ENCODE data around the gene RHEX. TPM values are rescaled to one million over a fixed set of nuclear protein-coding genes. Genes with fewer than 3 reads are reported as not detected.

The RHEX gene
- polyA plus RNA-seq, 2 of the 4 experiments (the other 2 are of a cell fraction), result not detected

DNA sequence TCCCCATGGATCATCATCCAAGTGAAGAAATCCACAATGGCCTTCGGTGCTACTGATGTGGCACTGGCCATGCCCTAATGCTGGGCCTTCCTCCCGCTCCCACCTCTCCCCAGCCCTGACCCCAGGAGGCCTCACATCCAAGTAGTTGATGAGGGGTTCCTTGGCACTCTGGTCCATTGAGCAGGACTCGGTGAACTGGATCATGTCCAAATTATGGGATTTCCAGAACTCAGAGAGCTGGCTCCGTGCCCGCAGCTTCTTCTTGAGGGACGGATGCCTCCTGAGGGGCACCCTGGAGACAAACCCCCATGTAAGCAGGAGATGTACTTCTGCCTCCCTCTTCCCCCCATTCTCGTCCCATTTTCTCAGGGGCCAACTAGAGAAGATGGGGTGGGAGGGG lies 30.2 kb upstream of the RHEX start:
- no peak overlapping the region for H3K27ac ChIP-seq
- no peak for TF ChIP-seq JUNB (IDR thresholded peaks at IDR 0.05)
- TF ChIP-seq HOXB13 (CRISPR knock-in tag; IDR thresholded peaks at IDR 0.05; ENCODE audit: low read depth), result no peak
- TF ChIP-seq BCL3 (IDR thresholded peaks at IDR 0.05), result no peak
- TF ChIP-seq ZNF302 (CRISPR knock-in tag; IDR thresholded peaks at IDR 0.05), result no peak
- no peak for TF ChIP-seq RFX5 (IDR thresholded peaks at IDR 0.05)
- no peak for TF ChIP-seq HMGXB4 (CRISPR knock-in tag; IDR thresholded peaks at IDR 0.05; ENCODE audit: borderline replicate concordance)
- TF ChIP-seq EP300 (IDR thresholded peaks at IDR 0.05), result no peak
- TF ChIP-seq, protein P1, sequence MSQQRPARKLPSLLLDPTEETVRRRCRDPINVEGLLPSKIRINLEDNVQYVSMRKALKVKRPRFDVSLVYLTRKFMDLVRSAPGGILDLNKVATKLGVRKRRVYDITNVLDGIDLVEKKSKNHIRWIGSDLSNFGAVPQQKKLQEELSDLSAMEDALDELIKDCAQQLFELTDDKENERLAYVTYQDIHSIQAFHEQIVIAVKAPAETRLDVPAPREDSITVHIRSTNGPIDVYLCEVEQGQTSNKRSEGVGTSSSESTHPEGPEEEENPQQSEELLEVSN (IDR thresholded peaks at IDR 0.05; ENCODE audit: borderline replicate concordance, low read depth), result no peak
- no peak for TF ChIP-seq MYC (IDR thresholded peaks at IDR 0.05; ENCODE audit: borderline replicate concordance, low read length)
- TF ChIP-seq CEBPB (IDR thresholded peaks at IDR 0.05), result no peak
- no peak for FAIRE-seq
- WGBS (ENCODE audit: missing lambda C conversion rate), result 76% methylated on average over 7 of the region's 7 CpGs
- no peaks in the 10 kb centered on the region for H3K4me1 ChIP-seq
- no peak overlapping the region for H3K4me3 ChIP-seq
- ATAC-seq, result no peak
- ChIA-PET CTCF (interaction anchor here (0.6 to 3.7 kb wide), 6 partner anchors 9 to 101 kb away, joined by 3 to 26 read pairs (median 5); no protein-coding TSS in a partner anchor), POLR2A (no interaction called here)
- H3K4me2 ChIP-seq, result no peak overlapping the region
- peaks cover 3% of the 10 kb centered on the region; the same call in 1 of the 3 replicates for H3K9me3 ChIP-seq
- DNase-seq (ENCODE audit: low read depth in 1 of 2, low spot score in 1 of 2), result no peak

DNA sequence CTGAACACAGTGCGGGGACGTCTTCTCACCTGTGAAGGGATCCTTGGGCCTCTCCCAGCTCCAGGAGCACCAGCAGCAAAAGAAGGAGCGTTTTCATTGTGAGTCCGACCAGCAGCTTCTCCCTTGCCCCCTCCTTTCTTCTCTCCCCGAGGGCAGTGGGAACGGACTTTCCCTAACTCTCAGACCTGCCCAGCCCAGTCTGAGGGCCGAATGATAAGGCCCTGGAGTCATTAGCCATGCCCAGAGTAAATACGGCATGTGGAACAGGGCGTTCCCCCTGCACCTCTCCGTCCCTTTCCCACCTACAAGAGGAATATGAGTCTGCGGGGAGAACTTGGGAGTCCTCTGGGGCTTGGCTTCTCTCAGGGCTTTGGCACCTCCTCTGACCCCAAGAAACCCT lies 29.3 kb upstream of the RHEX start, which contains the start of gene CTSE:
Gene CTSE (minus strand): TSS at position 201 of the 400 bp plus-strand sequence. CDS start 104 bp downstream, at position 97.
- Histone ChIP-seq H3K9me3 (peaks cover 3% of the 10 kb centered on the region; the same call in 1 of the 3 replicates), H3K4me1 (no peaks in the 10 kb centered on the region), H3K4me2 (no peak within 1 kb of the TSS), H3K27ac (no peak within 1 kb of the TSS), H3K4me3 (no peak within 1 kb of the TSS)
- FAIRE-seq (no peak), ATAC-seq (no peak), DNase-seq (ENCODE audit: low read depth in 1 of 2, low spot score in 1 of 2) (no peak)
- WGBS (ENCODE audit: missing lambda C conversion rate), result 62% methylated on average over 11 of the region's 11 CpGs
- ChIA-PET POLR2A (no interaction called here), CTCF (interaction anchor here (1.2 to 3.7 kb wide), 5 partner anchors 8 to 74 kb away, joined by 3 to 26 read pairs (median 5); no protein-coding TSS in a partner anchor)
- no peak for TF ChIP-seq ZFP36 (IDR thresholded peaks at IDR 0.05; ENCODE audit: borderline replicate concordance, partially characterized antibody)
- TF ChIP-seq RNF2 (IDR thresholded peaks at IDR 0.05; ENCODE audit: borderline replicate concordance, low read depth), result no peak
- no peak for TF ChIP-seq EHMT2 (IDR thresholded peaks at IDR 0.05; ENCODE audit: low read depth)
- TF ChIP-seq ZC3H11A (IDR thresholded peaks at IDR 0.05), result no peak
- TF ChIP-seq RCOR1 (IDR thresholded peaks at IDR 0.05; ENCODE audit: low read depth, low read length), result no peak
- TF ChIP-seq ESRRA (IDR thresholded peaks at IDR 0.05; ENCODE audit: borderline replicate concordance, low read length), result no peak
- TF ChIP-seq, protein P2, sequence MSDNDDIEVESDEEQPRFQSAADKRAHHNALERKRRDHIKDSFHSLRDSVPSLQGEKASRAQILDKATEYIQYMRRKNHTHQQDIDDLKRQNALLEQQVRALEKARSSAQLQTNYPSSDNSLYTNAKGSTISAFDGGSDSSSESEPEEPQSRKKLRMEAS (IDR thresholded peaks at IDR 0.05), result no peak
- no peak for TF ChIP-seq EHF (CRISPR knock-in tag; IDR thresholded peaks at IDR 0.05)
- no peak for TF ChIP-seq EP300 (IDR thresholded peaks at IDR 0.05)
- TF ChIP-seq HOXB5 (CRISPR knock-in tag; IDR thresholded peaks at IDR 0.05), result no peak
- no peak for TF ChIP-seq CTCF (IDR thresholded peaks at IDR 0.05)
- TF ChIP-seq HOXA7 (CRISPR knock-in tag; IDR thresholded peaks at IDR 0.05), result no peak
- TF ChIP-seq REST (IDR thresholded peaks at IDR 0.05), result no peak
- TF ChIP-seq JUNB (IDR thresholded peaks at IDR 0.05), result no peak
- no peak for TF ChIP-seq FOSL2 (IDR thresholded peaks at IDR 0.05)
- TF ChIP-seq FOSL2 (CRISPR knock-in tag; IDR thresholded peaks at IDR 0.05), result no peak
- TF ChIP-seq TFCP2L1 (CRISPR knock-in tag; IDR thresholded peaks at IDR 0.05), result no peak
- no peak for TF ChIP-seq RARB (CRISPR knock-in tag; IDR thresholded peaks at IDR 0.05)

Data from A549 (cell line).